HG02798 (cell line): Measurements from ENCODE around the gene SIRT5.

ENCODE experiments used
- ATAC-seq: cut with Tn5 transposase; IDR thresholded peaks from one replicate; pipeline ENCODE4 v1.9.1; 2021; ENCODE audit warnings: mild to moderate bottlenecking; ENCODE audit not compliant: unreplicated experiment, poor library complexity

Gene SIRT5

GRCh38 chr6:13548500-13549210 is 25.7 kb upstream of the SIRT5 start:
- no peak for ATAC-seq

GRCh38 chr6:13550656-13551055 is 23.7 kb upstream of the SIRT5 start:
- no peak for ATAC-seq

GRCh38 chr6:13553646-13554045 is 20.8 kb upstream of the SIRT5 start:
- no peak for ATAC-seq

GRCh38 chr6:13554929-13555333 is 19.5 kb upstream of the SIRT5 start:
- ATAC-seq: no peak

- ATAC-seq: no peak
Observed at GRCh38 chr6:13557841-13558240, 16.6 kb upstream of the SIRT5 start.

GRCh38 chr6:13558718-13559117 is 15.7 kb upstream of the SIRT5 start:
- ATAC-seq: no peak

GRCh38 chr6:13559251-13559650 is 15.2 kb upstream of the SIRT5 start:
- ATAC-seq: no peak

- ATAC-seq: no peak
Observed at GRCh38 chr6:13559968-13560650, 14.3 kb upstream of the SIRT5 start.

- ATAC-seq: no peak
Observed at GRCh38 chr6:13560651-13561044, 13.8 kb upstream of the SIRT5 start.

- no peak for ATAC-seq
Observed at GRCh38 chr6:13561624-13562267, 12.7 kb upstream of the SIRT5 start.

GRCh38 chr6:13563009-13563408 is 11.4 kb upstream of the SIRT5 start:
- no peak for ATAC-seq

GRCh38 chr6:13565921-13566320 is 8.5 kb upstream of the SIRT5 start:
- no peak for ATAC-seq

- ATAC-seq: no peak
Observed at GRCh38 chr6:13566500-13566899, 7.9 kb upstream of the SIRT5 start.

- ATAC-seq: no peak
Observed at GRCh38 chr6:13568970-13569369, 5.4 kb upstream of the SIRT5 start.

GRCh38 chr6:13572240-13572639 is 2.2 kb upstream of the SIRT5 start:
- no peak for ATAC-seq

- ATAC-seq: no peak
Observed at GRCh38 chr6:13572951-13573654, 1.3 kb upstream of the SIRT5 start.

- no peak for ATAC-seq
Observed at GRCh38 chr6:13573669-13574110, 711 bp upstream of the SIRT5 start.

GRCh38 chr6:13574149-13574570 is 241 bp upstream of the SIRT5 start:
- peak; percentile 90 for ATAC-seq

GRCh38 chr6:13575377-13575775 is 975 bp downstream of the SIRT5 start:
- no peak for ATAC-seq

GRCh38 chr6:13576017-13576416 is 1.6 kb downstream of the SIRT5 start:
- no peak for ATAC-seq

- no peak for ATAC-seq
Observed at GRCh38 chr6:13577926-13578325, 3.5 kb downstream of the SIRT5 start.
